GM18868 (cell line): ENCODE data around the gene SORL1.
A peak's percentile ranks its signal among the peaks of the same experiment; 100 is the strongest.

Experiments
- ATAC-seq: cut with Tn5 transposase; IDR thresholded peaks from one replicate; pipeline ENCODE4 v1.9.1; 2021; ENCODE audit warnings: mild to moderate bottlenecking, moderate library complexity; ENCODE audit not compliant: unreplicated experiment

Gene SORL1

DNA sequence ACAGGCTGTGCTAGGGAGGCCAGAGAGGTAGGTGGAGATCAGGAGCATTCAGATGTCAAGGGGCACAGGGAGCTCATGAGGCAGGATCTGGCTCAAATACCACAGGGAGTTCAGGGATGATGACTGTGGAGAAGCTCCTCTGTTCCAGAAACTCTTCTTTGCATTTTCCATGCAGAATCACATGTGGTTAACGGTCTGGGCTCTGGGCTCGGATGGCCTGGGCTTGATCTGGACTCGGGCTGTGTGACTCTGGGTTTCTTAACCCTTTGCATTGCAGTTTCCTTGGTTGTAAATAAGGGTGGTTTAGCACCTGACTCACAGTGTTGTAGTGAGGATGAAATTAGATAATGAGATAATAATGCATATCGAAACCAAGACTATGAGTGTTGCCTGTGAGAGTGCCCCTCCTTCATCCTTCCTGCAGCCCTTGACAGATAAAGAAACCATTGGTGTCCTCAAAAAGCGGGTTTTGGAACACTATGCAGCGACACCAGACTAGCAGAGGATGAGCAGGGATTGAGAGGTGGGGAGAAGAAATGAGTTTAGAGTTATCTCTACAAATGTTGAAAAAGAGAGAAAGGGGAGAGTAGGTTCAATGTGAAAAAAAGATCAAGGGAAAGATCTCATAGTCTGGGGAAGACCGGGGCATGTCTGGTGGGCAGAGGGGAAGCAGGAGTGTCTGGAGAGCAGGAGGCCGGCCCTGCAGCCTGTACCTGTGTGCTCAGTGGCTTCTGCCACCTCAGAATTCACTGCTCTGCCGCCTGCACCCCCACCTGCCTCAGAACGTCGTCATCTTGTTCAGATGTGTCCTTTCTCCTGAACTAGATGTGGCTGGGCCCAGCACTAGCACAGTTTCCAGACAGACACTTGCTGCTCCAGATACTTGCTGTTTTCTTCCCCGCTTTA is 198.5 kb downstream of the SORL1 start:
- ATAC-seq = no peak

DNA sequence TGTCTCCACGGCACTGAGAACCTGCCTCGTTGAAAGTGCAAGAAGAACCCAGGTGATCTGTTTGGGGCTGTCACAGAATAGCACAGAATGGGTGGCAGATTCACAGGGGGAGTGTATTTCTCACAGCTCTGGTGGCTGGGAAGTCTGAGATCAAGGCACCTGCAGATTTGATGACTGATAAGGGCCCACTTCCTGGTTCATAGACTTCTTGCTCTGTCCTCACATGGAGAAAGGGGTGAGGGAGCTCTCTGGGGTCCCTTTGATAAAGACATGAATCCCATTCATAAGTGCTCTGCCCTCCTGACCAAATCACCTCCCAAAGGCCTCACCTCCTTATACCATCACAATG is 199.1 kb downstream of the SORL1 start:
- ATAC-seq = no peak

DNA sequence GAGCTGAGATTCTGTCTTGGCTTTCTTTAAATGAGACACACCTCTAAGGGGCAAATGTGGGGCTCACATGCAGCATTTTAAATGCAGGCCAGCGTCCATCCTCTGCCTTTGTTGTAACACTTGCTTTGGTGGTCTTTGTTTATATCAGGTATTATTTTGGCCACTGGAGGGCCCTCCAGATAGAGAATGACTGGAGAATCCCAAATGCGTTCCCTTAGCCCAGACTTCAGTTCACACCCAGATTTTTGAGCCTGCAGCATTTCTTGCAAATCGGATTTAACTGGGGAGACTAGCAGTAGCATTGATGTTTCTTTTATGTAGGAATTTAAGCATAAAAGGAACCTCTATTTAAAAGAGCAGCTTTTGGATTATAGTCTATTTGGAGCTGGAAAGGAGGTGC is 200.9 kb downstream of the SORL1 start:
- ATAC-seq = no peak

DNA sequence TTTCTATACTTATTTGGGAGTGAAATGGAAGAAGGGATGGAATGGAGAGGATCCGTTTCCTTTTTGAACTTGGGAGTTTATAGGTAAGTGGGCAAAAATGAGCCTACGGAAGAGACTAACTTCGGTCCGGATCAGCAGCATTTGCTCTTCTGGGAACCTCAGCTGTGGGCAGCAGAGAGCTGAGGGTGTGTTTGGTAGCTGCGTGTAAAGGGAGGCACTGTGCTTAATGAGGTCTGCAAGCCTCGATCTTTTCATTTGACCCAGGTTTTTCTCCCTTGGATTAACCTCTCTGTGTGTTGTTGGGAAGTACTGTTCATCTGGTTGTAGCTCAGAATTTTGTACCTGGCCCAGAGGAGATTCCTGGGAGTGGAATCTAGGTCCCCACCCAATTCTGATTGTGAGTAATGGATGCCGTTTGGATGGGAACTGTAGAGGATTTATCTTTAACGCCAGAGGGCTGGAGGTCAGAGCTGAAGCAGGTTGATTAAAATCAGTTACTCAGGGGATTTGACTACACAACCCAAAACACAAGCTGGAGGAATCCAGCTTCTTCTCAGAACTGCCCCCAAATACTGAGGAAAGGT is 202.2 kb downstream of the SORL1 start:
- ATAC-seq = no peak

DNA sequence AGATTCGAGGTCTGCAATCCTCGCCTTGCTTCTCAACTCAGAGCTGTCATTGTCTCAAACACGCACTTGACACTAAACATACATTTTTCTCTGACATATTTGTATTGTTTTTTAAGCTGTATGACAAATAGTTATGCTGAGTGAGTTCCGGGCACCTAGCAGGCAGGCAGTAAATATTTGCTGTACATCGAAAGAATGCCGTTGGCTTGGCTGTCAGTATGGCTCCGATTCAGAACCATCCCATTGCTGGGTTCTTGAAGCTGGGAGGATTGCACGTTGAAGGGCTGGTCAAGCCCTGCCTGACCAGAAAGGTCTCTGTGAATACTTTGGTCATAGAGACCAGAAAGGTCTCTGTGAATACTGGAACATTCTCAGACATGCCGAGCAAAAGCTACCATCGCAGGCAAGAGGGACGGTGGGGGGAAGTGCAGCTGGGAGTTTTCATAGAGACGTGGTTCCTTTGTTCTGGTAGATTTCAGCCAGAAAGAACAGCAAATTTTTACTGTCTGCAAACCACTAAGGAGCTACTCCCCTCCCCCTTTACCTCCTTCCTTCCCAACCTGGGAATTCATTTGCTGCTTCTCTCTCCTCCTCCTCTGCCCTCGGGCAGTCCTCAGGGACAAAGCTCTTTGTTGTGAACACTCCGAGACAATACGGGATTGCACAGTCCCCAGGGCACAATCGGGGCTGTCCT is 202.9 kb downstream of the SORL1 start:
- no peak for ATAC-seq

DNA sequence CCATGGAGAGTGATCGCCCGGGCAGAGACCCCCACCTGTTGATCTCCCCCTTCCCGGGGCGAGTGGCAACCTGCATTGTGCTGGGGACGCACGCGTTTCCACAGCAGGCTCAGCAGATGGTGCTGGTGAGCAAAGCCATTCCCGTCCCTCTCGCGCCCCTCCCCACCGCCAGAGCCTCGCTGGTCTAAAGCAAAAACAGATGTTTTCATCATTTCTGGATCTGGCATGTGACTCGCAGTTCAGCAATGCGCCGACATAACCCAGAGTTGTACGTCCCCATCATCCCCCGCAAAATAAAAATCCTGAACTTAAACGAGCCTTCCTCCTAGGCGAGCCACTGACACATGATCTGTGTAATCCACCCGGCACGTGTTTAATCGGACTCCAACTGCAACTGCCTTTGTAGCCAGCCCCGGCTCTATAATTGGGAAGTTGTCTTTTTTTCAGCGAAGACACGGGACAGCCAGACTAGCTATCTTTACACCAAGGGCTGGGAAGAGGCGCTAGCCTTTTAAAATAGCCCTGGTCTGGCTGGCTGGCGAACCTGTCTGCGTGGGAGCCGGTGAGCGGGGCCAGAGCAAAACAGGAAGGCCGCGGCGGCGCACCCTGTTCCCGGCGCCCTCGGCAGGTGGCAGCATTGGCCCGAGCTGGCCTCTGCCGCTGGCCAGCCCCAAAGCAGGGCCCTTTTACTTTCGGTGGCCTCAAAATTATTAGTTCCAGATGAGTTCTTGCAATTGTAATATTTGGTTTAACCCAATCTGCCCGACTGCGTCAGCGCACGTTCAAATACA is 203.6 kb downstream of the SORL1 start:
- ATAC-seq = peak; percentile 89

DNA sequence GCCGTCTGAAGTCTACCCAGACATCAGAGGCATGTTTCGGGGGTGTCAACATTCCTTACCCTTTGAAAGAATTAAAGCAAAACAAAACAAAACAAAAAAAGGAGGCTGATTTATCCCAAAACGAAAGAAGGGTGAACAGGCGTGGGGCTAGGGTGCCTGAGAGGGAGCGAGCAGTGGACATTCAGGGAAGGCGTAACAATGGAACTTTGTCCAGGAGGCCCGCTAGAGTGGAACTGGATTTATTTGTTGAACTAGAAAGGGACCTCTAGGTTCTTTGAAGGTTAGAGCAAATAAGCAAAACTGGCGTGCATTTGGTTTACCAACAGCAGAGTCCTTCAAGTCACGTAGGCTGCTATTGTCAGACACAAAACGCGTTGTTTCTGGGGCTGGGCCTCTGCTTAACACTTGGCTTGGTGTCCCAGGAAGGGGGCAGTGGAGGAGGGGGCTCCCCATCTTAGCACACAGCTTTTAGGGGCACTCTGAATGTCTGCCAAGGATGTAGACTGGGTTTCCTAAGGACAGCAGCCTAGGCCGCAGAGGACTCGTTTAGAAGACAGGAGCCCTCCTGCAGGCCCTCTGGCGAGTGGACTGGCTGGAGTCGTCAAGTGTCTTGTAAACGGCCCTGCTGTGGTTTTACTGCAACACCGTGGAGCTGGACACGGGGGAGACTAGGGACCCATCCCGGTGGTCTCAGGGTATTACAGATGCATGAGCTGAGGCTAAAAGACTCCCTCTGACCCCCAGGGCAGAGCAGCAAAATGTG is 204.4 kb downstream of the SORL1 start:
- no peak for ATAC-seq

DNA sequence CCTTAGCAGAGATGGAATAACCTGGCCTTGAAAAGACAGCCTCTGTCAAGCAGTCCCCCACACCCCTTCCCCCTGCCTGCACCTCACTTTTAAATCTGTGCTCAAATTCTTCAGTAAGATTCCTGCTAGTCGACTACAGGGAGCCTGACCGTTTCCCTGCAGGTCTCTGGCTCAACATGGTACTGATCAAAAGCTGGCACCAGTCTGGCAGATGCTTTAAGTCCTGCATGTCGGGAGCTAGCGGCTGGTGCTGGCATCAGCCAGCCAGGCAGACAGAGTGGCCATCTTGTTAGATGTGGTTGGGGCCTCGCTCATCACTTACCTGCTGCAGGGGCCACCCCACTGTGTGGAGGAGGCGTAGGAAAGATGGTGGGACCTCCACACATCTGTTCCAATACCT is 205.0 kb downstream of the SORL1 start:
- ATAC-seq = no peak

DNA sequence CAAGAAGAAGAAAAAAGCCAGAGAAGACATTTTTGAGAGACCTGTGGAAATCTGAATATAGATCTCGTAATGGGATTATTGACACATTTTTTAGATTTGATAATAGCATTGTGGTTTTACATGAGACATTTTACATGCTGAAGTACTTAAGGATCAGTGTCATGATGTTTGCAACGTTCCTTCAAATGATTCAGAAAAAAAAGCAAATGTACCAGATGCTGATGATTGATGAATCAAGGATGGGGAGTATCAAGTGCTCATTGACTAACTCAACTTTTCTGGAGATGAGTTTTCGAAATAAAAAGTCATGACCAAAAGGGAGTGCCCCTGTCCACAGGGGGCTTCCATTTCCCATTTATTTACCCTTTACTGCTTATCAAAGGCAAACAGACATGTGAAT is 207.7 kb downstream of the SORL1 start:
- no peak for ATAC-seq

DNA sequence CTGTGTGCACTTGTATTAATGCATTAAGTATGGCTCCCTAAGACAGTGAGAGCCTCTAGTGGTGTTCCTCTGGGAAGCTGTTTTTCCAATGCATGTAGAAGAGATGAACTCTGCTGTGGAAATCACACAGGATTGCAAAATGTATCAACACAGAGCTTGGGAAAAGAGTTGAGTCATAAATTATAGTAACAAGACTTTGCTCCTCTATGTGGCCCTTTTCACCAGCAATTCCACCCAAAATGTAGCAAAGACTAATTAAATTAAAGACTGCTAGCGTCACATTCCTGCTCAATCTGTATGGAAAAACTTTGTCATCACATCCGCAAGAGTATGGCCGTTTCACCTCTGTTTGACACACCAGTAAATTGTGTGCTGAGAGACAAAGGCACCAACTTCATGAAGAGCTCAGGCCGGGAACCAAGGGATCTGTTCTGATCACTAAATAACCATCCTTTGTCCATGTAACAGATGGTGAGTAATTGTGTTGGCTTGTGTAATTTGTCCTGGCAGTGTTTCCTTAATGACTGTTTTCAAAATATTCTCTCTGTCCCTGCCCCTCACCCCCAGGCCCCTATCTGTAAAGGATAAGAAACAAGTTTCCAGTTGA is 209.9 kb downstream of the SORL1 start:
- ATAC-seq = no peak

DNA sequence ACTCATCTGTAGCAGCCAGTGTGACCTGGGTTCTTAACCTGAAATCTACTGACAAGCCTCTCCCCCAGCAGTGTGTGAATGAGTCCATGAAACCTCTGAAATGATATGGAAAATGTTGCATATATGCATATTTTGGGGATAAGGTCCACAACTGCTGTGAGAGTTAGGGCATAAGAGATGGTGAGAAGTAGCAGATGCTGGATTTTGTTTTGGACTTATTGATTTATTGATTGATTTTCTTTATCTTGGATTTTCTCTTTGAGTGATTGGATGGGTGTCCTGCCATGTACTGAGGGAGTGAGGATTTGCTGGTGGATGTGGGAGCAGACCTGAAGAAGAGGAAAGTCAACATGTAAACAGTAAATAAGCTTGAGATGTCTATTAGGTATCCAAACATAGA is 212.0 kb downstream of the SORL1 start:
- ATAC-seq = no peak

DNA sequence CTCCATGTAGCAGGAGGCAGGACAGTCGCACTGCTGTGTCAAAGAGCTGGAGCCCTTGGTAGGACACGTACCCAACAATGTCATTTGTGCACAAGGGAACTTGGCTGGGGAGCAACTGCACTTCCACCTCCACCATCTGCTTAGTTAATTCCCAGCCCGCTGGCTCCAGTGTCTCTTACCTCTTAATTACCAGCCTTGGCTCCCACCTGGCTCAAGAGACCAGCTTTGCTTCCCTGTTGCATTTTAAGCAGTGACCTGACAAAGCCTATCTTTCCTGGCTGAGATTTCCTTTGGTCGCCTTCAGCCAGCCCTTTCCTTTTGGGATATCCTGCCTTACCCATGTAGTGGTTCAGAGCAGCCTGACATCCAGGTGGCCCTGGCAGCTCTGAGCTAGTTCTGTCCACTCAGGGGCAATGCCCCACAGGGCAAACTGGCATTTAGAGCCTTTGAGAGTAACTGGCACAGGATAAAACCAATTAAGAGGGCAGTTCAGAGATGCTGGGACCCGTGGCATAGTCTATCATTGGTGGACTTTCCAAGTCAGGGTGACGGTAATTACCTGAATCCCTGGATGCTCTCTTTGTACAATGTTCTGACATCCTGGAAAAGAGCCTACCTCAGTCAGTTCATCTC is 213.2 kb downstream of the SORL1 start:
- ATAC-seq = no peak

DNA sequence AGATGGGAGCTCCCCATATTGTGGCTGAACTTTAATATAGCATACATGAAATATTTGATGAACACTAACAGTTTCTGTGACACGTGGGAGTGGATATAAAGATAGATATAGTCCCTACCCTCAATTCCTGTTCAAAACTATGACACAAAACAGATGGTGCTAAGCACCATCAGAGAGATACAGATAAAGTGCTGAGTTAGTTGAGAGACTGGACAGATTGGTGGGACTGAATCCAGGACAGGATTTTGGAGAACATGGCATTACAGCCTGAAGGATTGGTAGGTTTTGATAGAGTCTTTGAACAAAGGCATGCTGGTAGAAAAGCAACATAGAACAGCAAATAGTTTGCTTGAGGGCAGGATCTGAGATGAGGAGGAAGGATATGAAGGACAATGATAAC is 215.7 kb downstream of the SORL1 start:
- ATAC-seq = no peak

DNA sequence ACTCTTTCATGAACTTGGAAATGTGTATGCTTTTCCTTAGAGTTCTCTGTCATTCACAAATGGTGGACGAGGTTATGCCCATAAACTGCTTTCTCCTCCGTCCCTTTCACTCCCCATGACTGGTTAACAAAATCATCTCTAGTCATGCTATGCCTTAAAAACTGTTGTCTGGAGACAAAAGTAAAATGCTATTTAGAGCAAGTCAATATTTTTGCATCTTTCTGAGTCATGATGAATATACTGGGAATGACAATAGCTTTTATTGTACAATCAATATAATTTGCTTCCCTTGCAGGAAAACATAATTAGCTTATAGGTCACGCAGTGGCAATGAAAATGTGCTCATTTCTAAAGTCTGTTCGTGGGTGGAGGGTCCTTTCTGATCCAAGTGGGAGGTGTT is 217.3 kb downstream of the SORL1 start:
- no peak for ATAC-seq

DNA sequence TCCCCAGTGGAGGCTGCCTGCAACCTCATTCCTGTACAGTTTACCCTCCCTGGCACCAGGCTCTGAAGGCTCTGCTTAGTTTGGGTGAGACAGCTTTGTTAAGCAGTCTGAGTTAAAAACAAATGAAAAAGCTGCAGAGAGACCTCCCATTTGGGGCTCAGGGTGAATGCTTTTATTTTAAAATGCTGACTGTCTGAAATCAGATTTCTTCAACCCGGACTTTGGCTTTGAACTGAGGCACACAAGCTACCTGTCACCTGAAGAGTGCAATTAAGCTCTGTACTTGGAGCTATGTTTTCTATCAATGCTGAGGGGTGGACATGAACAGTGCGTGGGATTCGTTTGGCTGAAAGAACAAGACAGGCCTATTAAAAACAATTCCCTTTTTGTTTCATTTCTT is 218.2 kb downstream of the SORL1 start:
- no peak for ATAC-seq

DNA sequence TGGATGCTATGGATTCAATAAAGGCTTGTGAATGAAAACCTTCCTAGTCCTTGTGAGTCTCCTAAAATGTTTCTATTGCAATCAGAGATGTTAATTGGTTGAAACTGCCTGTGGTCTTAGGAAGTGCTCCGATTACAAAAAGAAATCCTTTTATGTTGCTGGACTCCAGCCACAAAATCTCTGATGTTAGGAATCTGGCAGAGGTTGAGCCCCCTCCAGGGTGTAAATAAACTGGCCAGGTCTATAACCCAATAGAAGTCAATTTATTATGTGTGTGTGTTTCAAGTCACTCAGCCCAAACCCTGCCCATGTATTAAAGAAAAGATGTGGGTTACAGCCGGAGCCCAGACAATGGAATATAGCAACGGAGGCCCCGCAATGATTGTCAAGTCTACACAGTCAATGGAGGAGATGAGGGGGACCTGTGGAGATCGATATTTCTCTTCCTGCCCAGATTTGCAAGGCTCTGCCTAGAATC is 218.7 kb downstream of the SORL1 start:
- no peak for ATAC-seq

DNA sequence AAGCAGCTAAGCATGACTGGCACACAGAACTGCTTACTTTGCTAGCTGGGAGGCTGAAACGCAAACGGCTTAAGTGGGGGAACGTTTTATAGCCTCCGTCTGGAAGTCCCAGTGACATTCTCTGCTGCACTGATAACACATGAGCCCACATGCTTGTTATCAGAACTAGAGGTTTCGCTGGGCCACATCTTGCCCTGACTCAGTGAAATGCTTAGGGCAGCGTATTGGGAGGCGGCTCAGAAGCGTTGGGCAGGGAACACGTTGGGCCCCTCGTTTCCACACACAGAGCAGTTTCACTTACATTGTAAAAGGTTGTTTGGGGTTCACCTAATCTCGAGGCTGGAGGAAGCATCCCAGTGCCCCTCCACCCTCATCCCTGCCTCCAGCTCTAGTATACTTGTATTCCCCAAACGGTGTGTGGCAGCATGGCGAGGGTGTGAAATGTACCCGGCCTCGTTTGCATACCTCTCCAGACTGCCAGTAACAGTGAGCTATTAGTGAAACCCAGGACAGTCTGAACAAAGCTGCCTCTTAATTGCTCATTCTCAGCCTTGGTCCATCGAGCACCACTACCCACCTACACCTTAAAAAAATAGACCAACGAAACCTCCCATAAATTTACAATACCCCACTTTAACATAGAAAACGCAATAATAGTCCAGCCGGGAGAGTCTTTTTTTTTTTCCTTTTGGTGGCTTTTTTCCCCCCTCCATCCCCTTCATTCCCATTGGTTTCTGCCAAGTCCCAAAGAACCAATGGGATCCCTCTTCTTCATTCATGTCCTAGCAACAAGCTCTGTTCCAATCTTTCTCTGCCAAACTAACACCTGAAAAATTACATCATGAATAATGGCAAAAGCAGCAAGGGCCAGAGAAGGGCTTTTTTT is 219.4 kb downstream of the SORL1 start:
- no peak for ATAC-seq

DNA sequence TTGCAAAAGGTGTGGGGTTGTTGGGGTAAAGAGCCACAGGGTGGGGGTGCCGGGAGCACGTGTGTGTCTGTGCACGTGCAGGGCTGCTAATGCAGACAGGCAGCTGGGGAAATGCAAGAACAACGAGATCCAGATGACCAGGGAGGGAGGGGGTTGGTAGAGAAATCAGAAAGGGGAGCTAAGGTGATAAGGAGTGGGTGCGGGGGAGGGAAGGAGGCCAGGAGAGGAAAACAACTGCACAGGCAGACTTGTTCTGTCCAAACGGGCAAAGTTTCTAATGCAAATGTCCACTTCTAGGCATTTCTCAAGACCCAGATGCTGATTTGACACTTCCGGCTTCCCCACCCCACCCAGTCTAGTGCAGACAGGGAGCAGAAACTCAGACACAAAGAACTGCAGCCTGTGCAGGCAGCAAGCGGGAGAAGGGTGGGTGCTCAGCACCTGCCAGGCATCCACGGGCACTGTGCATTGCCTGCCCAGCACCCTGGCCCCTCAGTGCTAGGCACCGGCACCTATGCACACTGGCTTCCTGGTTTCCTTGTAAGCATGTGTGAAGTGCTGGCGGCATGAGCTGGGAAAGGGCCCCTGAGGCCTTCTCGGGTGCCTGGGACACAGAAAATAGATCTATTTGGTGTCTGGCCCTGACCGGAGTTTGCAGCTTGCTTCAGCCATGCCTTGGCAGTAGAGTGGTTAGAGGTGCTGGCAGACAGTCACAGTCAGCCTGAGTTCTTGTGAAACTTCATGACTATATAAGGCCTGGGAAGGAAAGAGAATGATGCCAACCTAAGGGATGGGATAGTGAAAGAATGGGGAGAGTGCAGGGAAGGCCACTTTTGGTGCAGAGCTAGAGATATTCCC is 220.7 kb downstream of the SORL1 start:
- no peak for ATAC-seq
